Fibroblast of skin of left quadriceps (primary cell): Measurements from ENCODE around the gene TBC1D14.

ENCODE experiments used
- DNase-seq, 2 experiments: peaks; one replicate each; pipeline ENCODE4 v3.0.0-alpha.2; 2013; ENCODE audit warnings: low read depth in 2 of 2

TBC1D14 gene

DNA sequence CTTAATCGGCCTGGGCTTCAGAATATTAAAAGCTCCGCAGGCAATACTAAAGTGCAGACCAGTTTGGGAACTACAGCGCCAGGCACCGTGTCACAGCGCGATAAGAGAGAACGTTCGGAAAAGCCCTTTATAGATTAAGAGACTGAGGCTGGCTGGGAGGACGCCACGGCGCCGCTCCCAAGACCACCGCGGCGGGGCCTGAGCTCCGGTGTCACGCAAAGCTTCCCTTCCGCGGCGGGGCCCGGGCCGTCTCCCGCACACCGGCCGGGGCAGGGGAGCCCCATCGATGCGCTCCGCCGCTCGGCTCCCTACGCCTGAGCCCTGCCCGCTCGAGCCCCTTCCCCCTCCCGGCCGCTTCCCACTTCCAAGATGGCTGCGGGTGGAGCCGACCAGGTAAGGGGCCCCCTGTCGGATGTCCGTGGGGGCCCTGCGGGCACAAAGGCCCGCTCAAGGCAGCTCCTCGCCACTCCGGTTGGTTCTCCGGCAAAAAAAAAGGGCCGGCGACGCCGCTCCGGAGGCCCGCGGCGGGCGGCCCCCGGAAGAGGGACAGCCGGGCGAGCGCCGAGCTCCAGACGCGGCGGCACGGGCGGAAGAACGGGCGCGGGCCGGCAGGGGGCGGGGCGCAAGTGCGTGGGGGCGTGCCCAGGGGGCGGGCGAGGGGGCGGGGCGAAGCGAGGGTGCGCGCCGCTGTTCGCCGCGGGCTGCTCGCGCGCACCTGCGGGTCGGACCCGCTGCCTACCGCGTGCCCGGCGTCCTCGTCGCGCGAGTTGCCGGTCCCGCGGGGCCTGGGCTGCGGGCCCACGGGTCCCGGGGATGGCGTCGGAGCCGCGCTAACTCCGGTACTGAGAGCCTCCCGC lies at the start of gene TBC1D14:
TSS of gene TBC1D14 (plus strand) at position 714 of the 857 bp plus-strand sequence. CDS start 13,564 bp downstream, outside the sequence.
- DNase-seq, result peak; percentile 72

- DNase-seq, result no peak
Observed at GRCh38 chr4:6868386-6868785, 41.2 kb upstream of the TBC1D14 start.

GRCh38 chr4:6869944-6870343 lies 39.7 kb upstream of the TBC1D14 start:
- no peak for DNase-seq

DNA sequence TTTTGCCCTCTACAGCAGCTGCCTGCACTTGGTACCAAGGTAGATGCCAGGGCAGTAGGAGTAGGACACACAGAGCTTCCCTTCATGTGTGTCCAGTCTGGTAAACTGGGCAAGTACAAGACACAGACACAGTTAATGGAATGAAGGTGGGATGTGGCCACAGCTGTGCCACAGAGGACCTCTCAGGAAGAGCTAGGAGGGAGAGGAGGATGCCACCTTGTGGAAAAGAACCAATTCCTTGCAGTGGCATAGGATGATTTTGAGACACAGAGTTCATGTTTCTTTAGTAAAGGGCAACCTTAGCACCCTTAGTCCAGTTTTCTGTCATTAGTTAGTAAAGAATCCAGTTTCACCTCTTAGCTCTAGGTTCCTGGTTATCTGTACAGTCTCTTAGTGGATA lies 36.3 kb upstream of the TBC1D14 start:
- DNase-seq, result no peak

DNA sequence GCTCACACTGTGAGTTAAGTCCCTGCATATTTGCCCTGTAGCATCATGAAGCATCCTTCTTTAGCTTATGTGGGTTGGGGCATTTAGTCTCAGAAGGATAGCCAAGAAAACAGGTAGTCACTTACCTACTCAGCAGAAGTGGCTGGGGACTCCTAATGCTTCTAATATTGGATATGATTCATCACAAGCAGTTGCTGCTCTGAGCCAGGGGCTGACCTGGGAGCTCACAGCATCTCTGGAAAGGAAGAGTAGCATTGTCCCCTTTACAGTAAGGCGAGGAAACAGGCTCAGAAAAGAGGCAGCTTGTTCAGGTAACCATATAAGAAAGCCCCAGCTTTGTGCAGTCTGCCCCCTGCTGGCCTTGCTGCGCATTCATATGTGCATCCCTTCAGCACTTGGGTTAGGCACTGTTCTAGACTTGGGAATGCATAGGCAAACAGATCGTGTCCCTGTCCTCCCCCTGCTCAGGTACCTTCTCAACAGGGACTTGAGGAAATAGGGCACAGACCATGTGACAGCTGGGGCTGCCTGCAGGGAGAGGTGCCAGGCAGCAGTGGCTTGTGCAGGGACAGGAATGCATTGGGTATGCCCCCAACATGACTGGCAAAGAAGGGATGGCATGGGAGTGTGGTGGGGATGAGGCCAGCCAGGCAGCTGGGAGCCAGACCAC lies 35.7 kb upstream of the TBC1D14 start:
- DNase-seq, result no peak

- DNase-seq, result no peak
Observed at GRCh38 chr4:6874981-6875380, 34.6 kb upstream of the TBC1D14 start.

- DNase-seq, result no peak
Observed at GRCh38 chr4:6875431-6875831, 34.2 kb upstream of the TBC1D14 start.

DNA sequence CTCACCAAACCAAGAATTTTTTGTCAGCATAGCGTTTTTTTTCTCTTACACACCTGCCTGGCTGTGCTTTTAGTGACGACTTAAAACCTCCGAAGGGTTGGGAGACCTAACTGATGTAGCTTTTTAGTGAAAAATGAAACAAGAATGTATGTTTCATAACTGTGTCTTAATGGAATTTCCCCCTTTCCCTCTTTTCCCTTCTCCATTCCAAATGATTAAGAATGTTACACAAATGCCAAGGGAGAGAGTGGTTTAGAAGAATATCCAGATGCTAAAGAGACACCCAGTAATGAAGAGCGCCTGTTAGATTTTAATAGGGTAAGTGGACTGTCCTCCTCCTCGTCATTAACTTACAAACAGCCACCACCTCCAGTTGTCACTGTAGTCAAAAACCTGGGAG lies 33.2 kb upstream of the TBC1D14 start:
- DNase-seq, result no peak

GRCh38 chr4:6877067-6877466 lies 32.6 kb upstream of the TBC1D14 start:
- DNase-seq, result no peak

- DNase-seq, result no peak
Observed at GRCh38 chr4:6878451-6879059, 31.1 kb upstream of the TBC1D14 start.

DNA sequence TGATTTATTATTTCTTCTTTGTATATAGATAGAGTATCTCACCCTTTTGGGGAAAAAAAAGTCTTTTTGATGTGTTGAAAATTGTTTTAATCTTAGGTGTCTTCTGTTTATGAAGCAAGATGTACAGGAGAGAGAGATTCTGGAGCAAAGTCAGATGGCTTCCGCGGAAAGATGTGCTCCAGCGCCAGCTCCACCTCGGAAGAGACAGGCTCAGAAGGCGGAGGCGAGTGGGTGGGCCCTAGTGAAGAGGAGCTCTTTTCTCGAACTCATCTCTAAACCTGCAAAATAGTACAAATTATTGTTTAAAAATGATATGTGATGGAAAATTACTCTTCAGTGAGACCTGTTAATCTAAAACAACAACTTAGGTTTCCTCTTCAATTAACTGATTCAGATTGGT lies 28.9 kb upstream of the TBC1D14 start:
- DNase-seq, result no peak

GRCh38 chr4:6881908-6882307 lies 27.7 kb upstream of the TBC1D14 start:
- no peak for DNase-seq

DNA sequence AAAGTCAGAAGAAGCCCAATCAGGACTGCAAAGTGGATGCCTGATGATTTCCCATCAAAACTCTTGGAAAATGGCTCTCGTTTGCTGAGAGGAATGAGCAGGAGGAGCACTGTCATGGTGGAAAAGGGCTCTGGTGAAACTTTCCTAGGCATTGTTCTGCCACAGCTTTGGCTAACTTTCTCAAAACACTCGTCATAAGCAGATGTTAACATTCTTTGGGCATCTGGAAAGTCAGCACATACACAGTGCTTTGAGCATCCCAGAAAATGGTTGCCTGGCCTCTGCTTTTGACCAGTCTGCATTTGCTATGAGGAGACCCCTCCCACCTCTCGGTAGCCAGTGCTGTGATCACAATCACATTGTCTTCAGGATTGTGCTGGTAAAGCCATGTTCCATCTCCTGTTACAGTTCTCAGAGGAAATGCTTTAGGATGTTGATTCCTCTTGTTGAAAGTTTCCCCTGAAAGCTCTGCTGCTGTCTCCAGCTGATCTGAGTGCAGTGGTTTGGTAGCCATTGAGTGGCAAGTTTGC lies 25.2 kb upstream of the TBC1D14 start:
- DNase-seq, result no peak

GRCh38 chr4:6885953-6886557 lies 23.6 kb upstream of the TBC1D14 start:
- DNase-seq, result no peak

- DNase-seq, result no peak
Observed at GRCh38 chr4:6886886-6887285, 22.7 kb upstream of the TBC1D14 start.

GRCh38 chr4:6887591-6888371 lies 21.8 kb upstream of the TBC1D14 start:
- no peak for DNase-seq

GRCh38 chr4:6888506-6889071 lies 21.0 kb upstream of the TBC1D14 start:
- DNase-seq, result no peak

DNA sequence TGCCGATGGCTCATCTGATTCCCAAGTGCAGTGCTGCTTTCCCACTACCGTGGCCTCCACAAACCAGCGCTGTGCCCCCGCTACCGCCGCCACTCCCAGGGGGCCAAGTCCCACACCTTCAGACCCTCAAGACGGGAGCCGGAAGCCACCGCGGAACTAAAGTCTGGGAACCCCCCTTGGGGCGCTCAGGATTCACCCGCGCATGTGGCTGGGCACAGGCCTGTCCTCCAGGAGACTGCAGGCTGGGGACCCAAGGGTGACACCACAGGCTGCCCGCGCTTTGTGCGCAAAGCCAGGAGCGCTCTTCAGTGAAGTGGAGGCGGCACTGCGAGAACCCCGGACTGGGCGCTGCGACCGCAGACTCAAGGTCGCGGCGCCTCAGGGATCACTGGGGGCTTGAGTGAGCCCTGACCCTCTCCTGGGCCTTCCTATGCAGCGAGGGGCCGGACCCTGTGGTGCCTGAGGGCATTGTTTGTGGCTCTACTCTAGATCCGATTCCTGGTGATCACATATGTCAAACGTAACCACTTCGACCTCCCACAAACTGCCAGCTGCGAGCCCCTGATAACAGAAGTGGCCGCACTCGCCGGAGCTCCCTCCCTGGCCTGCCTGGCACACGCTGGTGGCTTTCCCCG lies 20.4 kb upstream of the TBC1D14 start:
- no peak for DNase-seq

DNA sequence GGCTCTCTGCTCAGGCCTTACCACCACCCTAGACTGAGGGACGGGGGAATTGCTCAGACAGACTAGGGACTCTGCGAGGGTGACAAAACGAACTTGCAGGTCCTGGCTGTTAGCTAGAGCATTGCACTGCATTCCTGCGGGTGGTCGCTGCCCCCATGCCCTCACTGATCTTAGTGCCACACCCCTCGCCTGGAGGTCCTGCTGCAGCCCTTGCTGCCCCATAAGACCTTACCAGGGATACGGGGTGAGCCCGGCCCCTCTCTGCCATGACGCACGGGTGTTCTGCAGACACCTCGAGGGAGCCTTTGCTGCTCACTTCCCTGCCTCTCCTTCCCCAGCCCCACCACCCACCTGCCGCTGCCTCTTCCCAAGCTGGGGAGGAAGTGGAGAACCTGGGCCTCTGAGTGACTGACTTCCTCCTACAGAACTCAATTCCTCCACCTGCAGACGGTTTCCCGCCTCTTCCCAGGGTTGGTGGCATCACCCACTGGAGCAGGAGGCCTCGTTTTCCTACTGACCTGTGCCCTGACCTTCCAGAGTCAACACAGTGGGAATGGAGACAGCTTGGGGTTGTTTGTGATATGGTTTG lies 19.8 kb upstream of the TBC1D14 start:
- no peak for DNase-seq

DNA sequence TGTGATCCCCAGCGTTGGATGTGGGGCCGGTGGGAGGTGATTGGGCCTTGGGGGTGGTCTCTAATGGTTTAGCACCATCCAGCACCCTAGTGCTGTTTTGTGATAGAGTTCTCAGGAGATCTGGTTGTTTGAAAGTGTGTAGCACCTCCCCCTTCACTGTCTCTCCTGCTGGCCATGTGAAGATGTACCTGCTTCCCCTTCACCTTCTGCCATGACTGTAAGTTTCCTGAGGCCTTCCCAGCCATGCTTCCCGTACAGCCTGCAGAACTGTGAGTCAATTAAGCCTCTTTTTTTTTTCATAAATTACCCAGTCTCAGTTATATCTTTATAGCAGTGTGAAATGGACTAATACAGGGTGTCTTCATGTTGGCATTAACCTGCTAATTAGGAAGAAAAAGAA lies 19.3 kb upstream of the TBC1D14 start:
- DNase-seq, result no peak
